OCI-LY7 (cell line): ENCODE measurements around the gene ZNF135.

ENCODE experiments used
- CTCF ChIP-seq: fragments of 200-600 bp; sonication (generic); conservative IDR thresholded peaks from 2 replicates; pipeline ENCODE4 v1.5.1; 2014; ENCODE audit warnings: mild to moderate bottlenecking, antibody characterized with exemption, low read length, moderate library complexity, mixed read lengths
- EZH2phosphoT487 ChIP-seq: fragments of 200-600 bp; sonication (generic); IDR thresholded peaks from 2 replicates; pipeline ENCODE4 v1.6.1; 2018; ENCODE audit warnings: low read depth, borderline replicate concordance, mild to moderate bottlenecking, mixed run types, antibody characterized with exemption, low read length, moderate library complexity, mixed read lengths

- no peak for TF ChIP-seq CTCF
- TF ChIP-seq EZH2phosphoT487 = no peak
These were observed 34.4 kb upstream of the ZNF135 start for GRCh38 chr19:58024661-58025060.
